PC-3 (cell line): ENCODE measurements around the gene OR7C2. TPM values are rescaled to one million over a fixed set of nuclear protein-coding genes. Genes with fewer than 3 reads are reported as not detected.
"Not testable (repeated sequence)": the region's sequence is repeated elsewhere in the genome, so short reads cannot be mapped to it uniquely, and the experiment has no call there.

Experiments
- ATAC-seq: fragments of 200-7000 bp; cut with Tn5 transposase; 2 replicates; pipeline ENCODE4 v1.9.1; 2020; ENCODE audit warnings: mild to moderate bottlenecking, moderate library complexity
- BruUV-seq: library from RNA; stranded (reverse); fragments of 400-500 nt; replicated peaks from 2 replicates; lab custom pipeline; 2021; lab: Mats Ljungman, UMichigan
- CTCF ChIA-PET: fragments of 300-600 bp; sonication (Branson Sonifier 250); formaldehyde crosslinking; loops from one replicate; lab custom pipeline; 2022; ENCODE audit warnings: antibody characterized with exemption; lab: Charles Lee
- POLR2A ChIA-PET: fragments of 300-600 bp; sonication (Branson Sonifier 250); formaldehyde crosslinking; loops from one replicate; lab custom pipeline; 2022; ENCODE audit warnings: antibody characterized with exemption; ENCODE audit not compliant: unreplicated experiment; lab: Charles Lee
- DNase-seq: peaks from one replicate; pipeline ENCODE4 v3.0.0-alpha.2; 2015
- H2AFZ ChIP-seq: fragments of 300-600 bp; sonication (generic); 2 replicates; pipeline ENCODE4 v1.6.0; 2016; ENCODE audit warnings: antibody characterized with exemption, low read length
- H3F3A ChIP-seq: fragments of 300-600 bp; sonication (generic); one replicate; pipeline ENCODE4 v1.6.0; 2017; ENCODE audit warnings: antibody characterized with exemption, low read length, control low read depth, mild to moderate bottlenecking; ENCODE audit not compliant: unreplicated experiment
- H3K27ac ChIP-seq: fragments of 300-600 bp; sonication (generic); 2 replicates; pipeline ENCODE4 v1.5.1; 2016; ENCODE audit warnings: mild to moderate bottlenecking, low read length
- H3K27me3 ChIP-seq: fragments of 300-600 bp; sonication (generic); 2 replicates; pipeline ENCODE4 v1.6.1; 2016; ENCODE audit warnings: low read length, mixed read lengths
- H3K36me3 ChIP-seq: fragments of 300-600 bp; sonication (generic); 2 replicates; pipeline ENCODE4 v1.6.1; 2016; ENCODE audit warnings: low read depth, mixed run types, low read length, mixed read lengths
- H3K4me1 ChIP-seq: fragments of 300-600 bp; sonication (generic); 2 replicates; pipeline ENCODE4 v1.5.1; 2016; ENCODE audit warnings: low read length; ENCODE audit not compliant: insufficient read depth
- H3K4me2 ChIP-seq: fragments of 300-600 bp; sonication (generic); 2 replicates; pipeline ENCODE4 v1.6.0; 2016; ENCODE audit warnings: low read length
- H3K4me3 ChIP-seq: fragments of 300-600 bp; sonication (generic); 2 replicates; pipeline ENCODE4 v1.5.1; 2016; ENCODE audit warnings: mild to moderate bottlenecking, low read length, mixed read lengths
- H3K79me2 ChIP-seq: fragments of 300-600 bp; sonication (generic); 2 replicates; pipeline ENCODE4 v1.6.1; 2017; ENCODE audit warnings: low read length, mixed read lengths
- H3K9ac ChIP-seq: fragments of 300-600 bp; sonication (generic); 2 replicates; pipeline ENCODE4 v1.6.0; 2016; ENCODE audit warnings: mild to moderate bottlenecking, low read length
- H3K9me2 ChIP-seq: fragments of 300-600 bp; sonication (generic); replicated peaks from 2 replicates; pipeline ENCODE4 v1.6.1; 2016; ENCODE audit warnings: mixed run types, low read length, mixed read lengths
- H3K9me3 ChIP-seq: fragments of 300-600 bp; sonication (generic); 2 replicates; pipeline ENCODE4 v1.6.1; 2016; ENCODE audit warnings: low read length, mixed read lengths
- H4K20me1 ChIP-seq: fragments of 300-600 bp; sonication (generic); 2 replicates; pipeline ENCODE4 v1.6.1; 2016; ENCODE audit warnings: low read length, mixed read lengths
- CTCF ChIP-seq: fragments of 300-600 bp; sonication (generic); conservative IDR thresholded peaks from 2 replicates; pipeline ENCODE4 v1.5.1; 2017; ENCODE audit warnings: antibody characterized with exemption, low read depth, mild to moderate bottlenecking, low read length
- EZH2 ChIP-seq: fragments of 300-600 bp; sonication (generic); IDR thresholded peaks from one replicate; pipeline ENCODE4 v1.6.1; 2017; ENCODE audit warnings: antibody characterized with exemption, mild to moderate bottlenecking, low read length; ENCODE audit not compliant: unreplicated experiment
- EZH2phosphoT487 ChIP-seq: fragments of 300-600 bp; sonication (generic); IDR thresholded peaks from 2 replicates; pipeline ENCODE4 v1.6.1; 2018; ENCODE audit warnings: mild to moderate bottlenecking, antibody characterized with exemption, low read length, borderline replicate concordance
- intact Hi-C: fragments of 100-400 bp; cut with micrococcal nuclease; formaldehyde crosslinking; loops from 2 replicates; pipeline ENCODE4 v1.9.0; 2023
- total RNA-seq: library from RNA; depleted of rRNA; stranded (reverse); fragments of >200 nt; gene quantifications from 2 replicates; pipeline ENCODE4 v1.2.3, GENCODE V29; 2014

The OR7C2 gene
- total RNA-seq, 1 experiment from 2014 or later = not detected

- Histone ChIP-seq H3K36me3 (no peaks in the 10 kb centered on the region), H3K27ac (no peak overlapping the region), H4K20me1 (no peaks in the 10 kb centered on the region), H3K79me2 (no peaks in the 10 kb centered on the region), H3K4me3 (no peak overlapping the region), H3F3A (no peaks in the 10 kb centered on the region), H3K4me1 (no peaks in the 10 kb centered on the region), H3K27me3 (no peaks in the 10 kb centered on the region), H3K4me2 (no peak overlapping the region), H2AFZ (no peak overlapping the region), H3K9ac (no peak overlapping the region), H3K9me2 (no peaks in the 10 kb centered on the region), H3K9me3 (0 out of 2 replicates have a peak, but pooled peaks cover 10% of the 10 kb centered on the region)
- CTCF ChIA-PET = no interaction called here
- no peak for ATAC-seq
- no TSS peak for BruUV-seq
- POLR2A ChIA-PET = no interaction called here
- DNase-seq = no peak
- TF ChIP-seq EZH2 (no peak), EZH2phosphoT487 (no peak)
- intact Hi-C loops = no loop called here
Measured at GRCh38 chr19:14940266-14940665, 1.0 kb upstream of the OR7C2 start.

- TF ChIP-seq EZH2 (no peak), CTCF (no peak), EZH2phosphoT487 (no peak)
- Histone ChIP-seq H3K79me2 (no peaks in the 10 kb centered on the region), H3K9me3 (0 out of 2 replicates have a peak, but pooled peaks cover 10% of the 10 kb centered on the region), H3K9ac (no peak overlapping the region), H3K9me2 (no peaks in the 10 kb centered on the region), H3K4me3 (no peak overlapping the region), H3K4me1 (no peaks in the 10 kb centered on the region), H3K27me3 (no peaks in the 10 kb centered on the region), H4K20me1 (no peaks in the 10 kb centered on the region), H2AFZ (no peak overlapping the region), H3F3A (no peaks in the 10 kb centered on the region), H3K27ac (no peak overlapping the region), H3K36me3 (no peaks in the 10 kb centered on the region), H3K4me2 (no peak overlapping the region)
- intact Hi-C loops = no loop called here
- ATAC-seq (no peak), DNase-seq (no peak)
- no TSS peak for BruUV-seq
- POLR2A ChIA-PET = no interaction called here
- CTCF ChIA-PET = no interaction called here
Measured at GRCh38 chr19:14943601-14944000, 2.3 kb downstream of the OR7C2 start.

- Histone ChIP-seq H3F3A (no peaks in the 10 kb centered on the region), H3K27me3 (no peaks in the 10 kb centered on the region), H3K9ac (no peak overlapping the region), H3K4me1 (no peaks in the 10 kb centered on the region), H3K4me2 (no peak overlapping the region), H2AFZ (no peak overlapping the region), H3K27ac (no peak overlapping the region), H3K9me3 (0 out of 2 replicates have a peak, but pooled peaks cover 10% of the 10 kb centered on the region), H3K9me2 (no peaks in the 10 kb centered on the region), H4K20me1 (no peaks in the 10 kb centered on the region), H3K79me2 (no peaks in the 10 kb centered on the region), H3K4me3 (no peak overlapping the region), H3K36me3 (no peaks in the 10 kb centered on the region)
- TF ChIP-seq EZH2 (no peak), EZH2phosphoT487 (no peak), CTCF (no peak)
- intact Hi-C loops = no loop called here
- DNase-seq (no peak), ATAC-seq (no peak)
- POLR2A ChIA-PET = no interaction called here
- CTCF ChIA-PET = no interaction called here
- BruUV-seq = no TSS peak
Measured at GRCh38 chr19:14944456-14944855, 3.2 kb downstream of the OR7C2 start.

GRCh38 chr19:14949413-14949812 lies 8.1 kb downstream of the OR7C2 start:
- POLR2A ChIA-PET, H3K9me2 ChIP-seq, H3K9me3 ChIP-seq: not testable (repeated sequence)

More at GRCh38 chr19:14949413-14949812, 8.1 kb downstream of the OR7C2 start:
- CTCF ChIA-PET, H4K20me1 ChIP-seq, DNase-seq, BruUV-seq, H3K79me2 ChIP-seq, H3K27ac ChIP-seq, ATAC-seq, H3K4me3 ChIP-seq, H3K9ac ChIP-seq, H3K4me1 ChIP-seq, intact Hi-C loops, H3K4me2 ChIP-seq, H2AFZ ChIP-seq, H3F3A ChIP-seq, H3K27me3 ChIP-seq, H3K36me3 ChIP-seq: not testable (repeated sequence)
